Neural progenitor cell (in vitro differentiated cells): ENCODE measurements around the gene SELENBP1. TPM values are rescaled to one million over a fixed set of nuclear protein-coding genes. Genes with fewer than 3 reads are reported as not detected.

Source experiments
- DNase-seq: peaks from one replicate; pipeline ENCODE4 v3.0.0-alpha.2; 2016; ENCODE audit warnings: low spot score
- H2AFZ ChIP-seq: fragments of 200-600 bp; sonication (generic); replicated peaks from 2 replicates; pipeline ENCODE4 v1.6.1; 2016; ENCODE audit warnings: antibody characterized with exemption
- H3F3A ChIP-seq: fragments of 200-600 bp; sonication (generic); 2 replicates; pipeline ENCODE4 v1.6.1; 2016; ENCODE audit warnings: antibody characterized with exemption, low read depth
- H3K27ac ChIP-seq: fragments of 200-600 bp; sonication (generic); 2 replicates; pipeline ENCODE4 v1.5.1; 2016; ENCODE audit warnings: mild to moderate bottlenecking
- H3K27me3 ChIP-seq: fragments of 200-600 bp; sonication (generic); 2 replicates; pipeline ENCODE4 v1.6.1; 2016; ENCODE audit warnings: mild to moderate bottlenecking, moderate library complexity
- H3K36me3 ChIP-seq: fragments of 200-600 bp; sonication (generic); 2 replicates; pipeline ENCODE4 v1.5.1; 2016
- H3K4me1 ChIP-seq: fragments of 200-600 bp; sonication (generic); 2 replicates; pipeline ENCODE4 v1.6.1; 2016; ENCODE audit warnings: mixed run types
- H3K4me2 ChIP-seq: fragments of 200-600 bp; sonication (generic); 2 replicates; pipeline ENCODE4 v1.6.1; 2016
- H3K4me3 ChIP-seq: fragments of 200-600 bp; sonication (generic); 2 replicates; pipeline ENCODE4 v1.5.1; 2016
- H3K79me2 ChIP-seq: fragments of 200-600 bp; sonication (generic); 2 replicates; pipeline ENCODE4 v1.6.1; 2016; ENCODE audit warnings: low read depth
- H3K9ac ChIP-seq: fragments of 200-600 bp; sonication (generic); 2 replicates; pipeline ENCODE4 v1.6.1; 2016
- H3K9me3 ChIP-seq: fragments of 200-600 bp; sonication (generic); 2 replicates; pipeline ENCODE4 v1.5.1; 2016; ENCODE audit warnings: low read depth
- H4K20me1 ChIP-seq: fragments of 200-600 bp; sonication (generic); 2 replicates; pipeline ENCODE4 v1.6.1; 2016; ENCODE audit warnings: low read depth
- H3K27ac Mint-ChIP-seq: 3 replicates; pipeline ENCODE4 v1.8.0; 2021; ENCODE audit warnings: mixed read lengths
- H3K27me3 Mint-ChIP-seq: 2 replicates; pipeline ENCODE4 v1.8.0; 2022; ENCODE audit warnings: low read depth, mild to moderate bottlenecking, inconsistent platforms, moderate library complexity, mixed read lengths; ENCODE audit not compliant: insufficient read depth
- H3K36me3 Mint-ChIP-seq: 3 replicates; pipeline ENCODE4 v1.8.0; 2021; ENCODE audit warnings: mixed read lengths
- H3K4me1 Mint-ChIP-seq: 3 replicates; pipeline ENCODE4 v1.8.0; 2021; ENCODE audit warnings: mixed read lengths
- H3K4me3 Mint-ChIP-seq: 3 replicates; pipeline ENCODE4 v1.8.0; 2021; ENCODE audit warnings: mild to moderate bottlenecking, moderate library complexity, mixed read lengths
- H3K9me3 Mint-ChIP-seq: 3 replicates; pipeline ENCODE4 v1.8.0; 2020; ENCODE audit warnings: mixed read lengths
- CTCF ChIP-seq: fragments of 200-600 bp; sonication (generic); IDR thresholded peaks from 2 replicates; pipeline ENCODE4 v1.5.1; 2017; ENCODE audit warnings: antibody characterized with exemption, mild to moderate bottlenecking
- EZH2 ChIP-seq: fragments of 200-600 bp; sonication (generic); IDR thresholded peaks from 2 replicates; pipeline ENCODE4 v1.6.1; 2017; ENCODE audit warnings: antibody characterized with exemption, mild to moderate bottlenecking, moderate library complexity
- EZH2phosphoT487 ChIP-seq: fragments of 200-600 bp; sonication (generic); IDR thresholded peaks from 2 replicates; pipeline ENCODE4 v1.6.1; 2017; ENCODE audit warnings: antibody characterized with exemption
- total RNA-seq: library from RNA; depleted of rRNA; stranded (reverse); fragments of >200 nt; gene quantifications from 2 replicates; pipeline ENCODE4 v1.2.3, GENCODE V29; 2015; ENCODE audit warnings: low replicate concordance

Gene SELENBP1
- total RNA-seq, 1 donor from 2014 or later: 38.5 TPM

- Histone ChIP-seq H3K79me2 (peaks cover 22% of the 10 kb centered on the region), H4K20me1 (no peaks in the 10 kb centered on the region), H2AFZ (no peak overlapping the region), H3K4me2 (no peak overlapping the region), H3K9ac (no peak overlapping the region), H3K4me3 (no peak overlapping the region), H3F3A (peaks cover 35% of the 10 kb centered on the region), H3K27ac (no peak overlapping the region), H3K27me3 (no peaks in the 10 kb centered on the region), H3K36me3 (peaks cover 5% of the 10 kb centered on the region), H3K9me3 (no peaks in the 10 kb centered on the region), H3K4me1 (peaks cover 17% of the 10 kb centered on the region)
- TF ChIP-seq EZH2 (no peak), EZH2phosphoT487 (no peak), CTCF (no peak)
- DNase-seq: no peak
- H3K36me3 Mint-ChIP-seq: peaks cover 23% of the 10 kb centered on the region
- H3K9me3 Mint-ChIP-seq: no peaks in the 10 kb centered on the region
- no peak overlapping the region for H3K27ac Mint-ChIP-seq
- H3K27me3 Mint-ChIP-seq: no peaks in the 10 kb centered on the region
- peak overlapping the region; percentile 11 for H3K4me3 Mint-ChIP-seq
- peaks cover 38% of the 10 kb centered on the region for H3K4me1 Mint-ChIP-seq
Observed at GRCh38 chr1:151343587-151343986, 28.9 kb downstream of the SELENBP1 start.

GRCh38 chr1:151342569-151342968, 29.9 kb downstream of the SELENBP1 start:
- Mint-ChIP-seq H3K36me3 (peaks cover 23% of the 10 kb centered on the region), H3K27ac (no peak overlapping the region), H3K4me1 (peaks cover 29% of the 10 kb centered on the region), H3K9me3 (no peaks in the 10 kb centered on the region), H3K4me3 (peak overlapping the region; percentile 6), H3K27me3 (no peaks in the 10 kb centered on the region)
- H3K9ac ChIP-seq: no peak overlapping the region
- H3K79me2 ChIP-seq: peaks cover 22% of the 10 kb centered on the region
- no peak overlapping the region for H3K4me2 ChIP-seq
- H3K36me3 ChIP-seq: peaks cover 5% of the 10 kb centered on the region
- peaks cover 28% of the 10 kb centered on the region for H3F3A ChIP-seq
- no peaks in the 10 kb centered on the region for H3K9me3 ChIP-seq
- no peaks in the 10 kb centered on the region for H4K20me1 ChIP-seq
- H3K27ac ChIP-seq: no peak overlapping the region
- H3K4me3 ChIP-seq: no peak overlapping the region
- TF ChIP-seq EZH2: no peak
- no peak for TF ChIP-seq CTCF
- TF ChIP-seq EZH2phosphoT487: no peak
- no peak overlapping the region for H2AFZ ChIP-seq
- no peak for DNase-seq
- no peaks in the 10 kb centered on the region for H3K27me3 ChIP-seq
- H3K4me1 ChIP-seq: peaks cover 10% of the 10 kb centered on the region

- Mint-ChIP-seq H3K36me3 (peaks cover 23% of the 10 kb centered on the region), H3K4me1 (peaks cover 23% of the 10 kb centered on the region), H3K27ac (no peak overlapping the region), H3K27me3 (no peaks in the 10 kb centered on the region), H3K9me3 (no peaks in the 10 kb centered on the region), H3K4me3 (no peak overlapping the region)
- TF ChIP-seq CTCF (no peak), EZH2 (no peak), EZH2phosphoT487 (no peak)
- DNase-seq: no peak
- Histone ChIP-seq H3F3A (peaks cover 25% of the 10 kb centered on the region), H3K27me3 (no peaks in the 10 kb centered on the region), H2AFZ (no peak overlapping the region), H3K4me2 (no peak overlapping the region), H3K4me1 (peaks cover 8% of the 10 kb centered on the region), H3K27ac (no peak overlapping the region), H4K20me1 (no peaks in the 10 kb centered on the region), H3K9ac (no peak overlapping the region), H3K9me3 (no peaks in the 10 kb centered on the region), H3K4me3 (no peak overlapping the region), H3K36me3 (peaks cover 5% of the 10 kb centered on the region), H3K79me2 (peaks cover 22% of the 10 kb centered on the region)
Observed at GRCh38 chr1:151342021-151342420, 30.5 kb downstream of the SELENBP1 start.
